ENCODE data around the gene ARF3.

ARF3 gene

DNA sequence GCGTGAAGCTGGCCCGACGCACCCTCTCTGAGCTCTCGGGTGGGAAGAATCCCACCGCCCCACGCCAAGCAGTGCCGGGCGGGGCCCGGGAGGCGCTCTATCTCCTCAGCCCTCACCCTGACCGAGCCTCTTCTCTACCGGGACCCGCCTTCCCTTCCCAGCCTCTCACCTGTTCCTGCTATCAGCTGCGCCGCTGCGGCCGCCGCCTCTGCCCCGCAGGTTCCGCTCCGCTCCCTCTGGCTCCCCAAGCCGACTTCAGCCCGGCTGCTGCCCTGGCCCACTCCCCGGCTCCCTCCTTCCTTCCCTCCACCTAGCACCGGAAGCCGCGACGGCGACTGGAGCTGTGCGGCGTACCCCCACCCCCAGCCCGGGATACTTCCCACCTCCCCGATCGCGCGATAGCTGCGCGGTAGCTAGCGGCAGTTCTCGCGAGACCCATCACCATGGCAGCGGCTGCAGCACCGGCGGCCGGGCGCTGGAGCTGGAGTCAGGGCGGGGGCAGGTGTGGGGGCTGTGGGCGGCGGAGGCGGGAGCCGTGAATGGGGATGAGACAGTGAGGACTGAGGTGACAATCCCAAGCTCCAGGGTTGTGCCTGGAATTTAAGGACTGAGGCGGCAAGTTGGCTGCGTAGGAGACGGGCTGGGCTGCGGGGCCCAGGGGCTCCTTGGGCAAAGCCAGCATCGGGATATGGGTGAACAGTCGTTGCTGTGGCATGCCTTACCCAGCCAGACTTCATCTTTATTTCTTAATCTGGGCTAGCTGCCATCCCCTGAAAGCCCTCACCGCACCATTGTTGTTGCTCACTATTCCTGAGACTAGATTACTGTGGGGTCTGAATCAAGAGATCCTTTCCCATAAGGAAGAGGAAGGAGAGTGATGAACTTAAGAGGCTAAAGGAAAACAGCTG lies at the start of gene ARF3:
Gene ARF3, minus strand, starts transcription at position 347 of the 908 bp plus-strand sequence. CDS start 16,392 bp downstream, outside the sequence.
- peak; percentile 84 to 89 (median 84) for DNase-seq (ENCODE audit: low read depth in 3 of 3)

DNA sequence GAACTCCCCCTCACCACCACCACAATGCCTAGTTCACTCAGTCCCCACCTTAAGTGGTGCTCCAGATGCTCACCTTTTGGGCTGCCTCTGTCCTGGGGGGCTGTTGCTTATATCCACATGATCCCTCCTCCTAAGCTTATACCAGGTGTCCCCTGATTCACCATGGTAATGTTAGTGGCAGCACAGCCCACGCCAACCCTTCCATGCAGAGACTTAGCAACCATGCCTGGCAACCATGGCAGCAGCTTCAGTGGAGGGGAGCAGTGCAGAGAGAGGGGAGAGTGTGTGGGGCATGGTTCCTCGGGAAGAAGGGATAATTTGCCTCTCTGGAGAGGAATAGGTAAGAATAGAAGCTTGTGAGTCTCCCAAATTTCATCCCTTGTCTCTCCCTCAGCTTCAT lies 43.1 kb upstream of the ARF3 start:
- no peak for DNase-seq (ENCODE audit: low read depth in 3 of 3)

DNA sequence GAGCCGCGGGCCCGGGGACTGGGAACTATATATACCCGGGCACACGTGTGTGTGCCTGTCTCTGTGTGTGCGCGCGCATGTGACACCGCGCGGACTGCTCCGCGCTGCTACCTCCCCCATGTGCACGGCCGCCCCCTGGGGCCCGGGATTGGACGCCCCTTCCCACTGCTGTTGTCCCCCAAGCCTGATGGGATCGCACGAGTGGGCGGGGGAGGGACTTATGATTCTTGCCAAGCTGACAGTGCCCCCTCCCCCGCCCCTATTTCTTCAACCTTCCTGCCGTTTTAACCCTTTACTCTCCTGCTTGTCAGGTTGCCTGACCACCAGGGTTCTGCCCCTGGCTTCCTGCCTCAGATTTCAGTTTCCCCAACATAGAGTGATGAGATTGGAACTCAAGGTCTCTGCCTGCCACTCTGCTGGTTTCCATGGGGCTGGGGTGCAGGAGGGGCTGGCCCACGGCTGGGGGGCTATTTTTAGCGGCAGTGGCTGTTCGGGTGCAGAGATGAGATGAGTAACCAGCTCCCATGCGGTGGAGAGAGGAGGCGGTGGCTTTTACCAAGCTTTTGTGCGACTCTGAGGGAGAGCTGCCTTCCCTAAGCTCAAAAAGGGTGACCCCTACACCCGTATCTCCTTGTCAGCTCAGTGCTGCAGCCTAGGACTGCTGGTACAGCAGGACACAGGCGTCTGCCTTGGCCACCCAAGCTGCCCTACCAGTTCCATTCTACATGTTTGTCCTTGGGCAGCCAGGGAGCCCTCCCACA lies 42.3 kb upstream of the ARF3 start, which contains the start of gene DDN:
Gene DDN, minus strand, starts transcription at position 5 of the 761 bp plus-strand sequence. CDS start 88 bp downstream, outside the sequence.
- DNase-seq (ENCODE audit: low read depth in 3 of 3), result no peak

DNA sequence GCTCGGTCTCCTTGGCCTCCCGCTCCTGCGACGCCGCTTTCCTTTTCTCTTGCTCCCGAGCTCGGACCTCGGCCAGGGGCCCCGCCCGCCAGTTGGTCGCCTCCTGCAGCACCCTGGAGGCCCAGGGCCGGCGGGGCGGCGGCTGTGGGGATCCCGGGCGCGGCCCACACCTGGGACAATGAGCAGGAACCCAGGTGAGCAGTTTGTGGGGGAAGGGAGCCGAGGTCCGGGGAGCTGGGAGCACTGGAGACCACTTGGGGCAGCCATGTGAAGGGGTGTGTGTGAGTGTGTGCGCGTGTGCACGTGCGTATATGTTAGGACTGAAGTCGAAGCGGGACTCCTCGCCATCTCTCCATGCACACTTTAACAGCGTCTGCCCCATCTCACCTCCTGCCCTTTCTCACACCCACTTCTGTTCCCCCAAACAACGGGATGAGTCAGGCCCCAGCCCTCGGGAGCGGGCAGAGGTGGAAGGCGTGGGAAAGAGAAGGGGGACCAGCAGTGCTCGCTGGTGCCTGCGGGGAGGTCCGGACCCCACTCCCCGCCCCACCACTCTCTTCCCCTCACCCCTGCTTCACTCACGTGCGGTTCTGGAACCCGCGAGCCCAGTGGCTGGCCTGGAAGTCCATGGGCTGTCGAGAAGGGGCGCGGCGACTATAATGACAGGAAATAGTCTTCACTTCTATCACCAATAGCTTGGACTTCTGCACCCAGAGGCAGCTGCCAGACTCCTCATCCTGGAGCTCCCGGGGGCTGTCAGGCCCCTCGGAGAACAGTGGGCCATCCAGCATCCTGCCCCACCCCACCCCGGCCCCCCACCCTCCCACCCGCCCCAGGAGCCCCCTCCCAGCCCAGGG lies 41.4 kb upstream of the ARF3 start:
- no peak for DNase-seq (ENCODE audit: low read depth in 3 of 3)

DNA sequence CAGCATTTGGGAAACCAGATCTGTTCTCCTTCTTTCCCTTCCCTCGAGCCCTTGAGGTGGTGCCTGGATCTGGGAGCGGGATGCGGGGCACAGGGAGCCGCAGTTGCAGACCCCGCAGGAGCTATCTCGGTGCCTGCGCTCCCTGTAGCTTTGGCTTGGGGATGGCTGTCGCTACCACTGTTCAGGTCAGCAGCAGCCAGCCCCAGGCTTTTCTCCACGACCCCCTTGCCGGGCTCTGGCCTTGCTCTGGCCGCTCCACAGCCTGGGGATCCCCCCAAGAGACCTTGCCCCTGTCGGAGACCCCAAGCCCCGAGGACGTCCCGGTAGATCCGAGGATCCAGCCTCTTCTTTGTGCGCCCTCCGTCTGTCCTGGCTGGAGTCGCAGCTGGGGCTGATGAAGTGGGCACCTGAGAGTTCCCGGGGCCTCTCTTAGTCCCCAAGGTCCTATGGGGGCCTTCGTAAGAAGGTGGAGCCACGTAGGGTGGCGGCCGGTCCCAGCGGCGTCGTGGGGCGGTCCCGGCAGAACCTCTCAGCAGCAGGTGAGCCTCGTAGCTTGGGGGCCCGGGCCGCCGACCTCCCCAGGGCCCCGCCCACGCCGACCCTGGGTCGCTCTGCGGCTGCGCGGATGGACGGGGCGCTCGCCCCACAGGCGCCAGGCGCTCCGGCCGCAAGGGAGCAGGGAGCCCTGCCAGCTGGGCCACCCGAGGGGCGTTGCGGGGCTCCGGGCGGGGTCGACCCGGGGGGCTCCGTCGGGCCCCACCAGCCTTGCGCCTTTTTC lies 40.6 kb upstream of the ARF3 start:
- no peak for DNase-seq (ENCODE audit: low read depth in 3 of 3)

DNA sequence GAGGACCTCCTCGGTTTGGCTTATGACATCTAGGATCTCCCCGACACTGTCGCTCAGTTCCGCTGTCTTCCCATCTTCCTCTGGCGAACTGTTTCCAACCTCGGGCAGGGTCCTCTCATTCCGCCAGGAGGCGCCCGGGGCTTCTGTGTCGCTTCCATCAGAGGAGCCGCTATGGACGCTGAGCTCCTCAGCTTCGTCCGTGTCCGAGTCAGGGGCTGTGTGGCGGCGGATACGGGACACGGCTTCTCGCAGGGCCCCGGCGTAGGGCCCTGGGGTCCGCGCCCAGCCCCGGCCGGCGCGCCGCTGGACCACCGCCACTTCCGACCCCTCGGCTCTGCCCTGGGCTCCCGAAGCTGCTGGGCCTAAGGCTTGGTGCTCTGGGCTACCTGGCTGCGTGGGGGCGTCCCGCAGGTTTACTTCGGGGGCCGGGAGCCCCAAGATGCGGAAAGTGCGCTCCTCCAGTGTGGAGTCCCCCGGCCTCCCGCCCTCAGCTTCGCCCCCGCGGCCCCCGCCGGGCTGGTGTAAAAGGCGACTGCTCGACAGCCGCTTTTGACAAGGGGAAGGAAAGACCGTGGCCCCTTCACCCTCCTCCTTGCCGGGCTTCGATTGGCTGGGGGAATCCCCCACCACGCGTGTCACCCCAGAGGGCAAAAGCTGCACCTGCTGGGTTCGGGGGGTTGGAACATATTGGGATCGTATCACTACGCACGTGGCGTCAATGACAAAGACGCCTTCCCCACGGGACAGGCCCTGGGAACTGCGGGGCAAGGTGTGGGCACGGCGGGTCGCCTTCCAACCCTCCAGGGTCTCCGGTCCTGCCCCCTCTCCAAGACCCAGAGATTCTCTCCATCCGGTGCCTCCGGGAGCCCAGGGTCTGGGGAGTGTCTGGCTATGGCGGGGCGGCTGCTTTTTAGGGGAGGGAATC lies 39.8 kb upstream of the ARF3 start:
- peak in 1 of 3 experiments; percentile 43 for DNase-seq (ENCODE audit: low read depth in 3 of 3)

DNA sequence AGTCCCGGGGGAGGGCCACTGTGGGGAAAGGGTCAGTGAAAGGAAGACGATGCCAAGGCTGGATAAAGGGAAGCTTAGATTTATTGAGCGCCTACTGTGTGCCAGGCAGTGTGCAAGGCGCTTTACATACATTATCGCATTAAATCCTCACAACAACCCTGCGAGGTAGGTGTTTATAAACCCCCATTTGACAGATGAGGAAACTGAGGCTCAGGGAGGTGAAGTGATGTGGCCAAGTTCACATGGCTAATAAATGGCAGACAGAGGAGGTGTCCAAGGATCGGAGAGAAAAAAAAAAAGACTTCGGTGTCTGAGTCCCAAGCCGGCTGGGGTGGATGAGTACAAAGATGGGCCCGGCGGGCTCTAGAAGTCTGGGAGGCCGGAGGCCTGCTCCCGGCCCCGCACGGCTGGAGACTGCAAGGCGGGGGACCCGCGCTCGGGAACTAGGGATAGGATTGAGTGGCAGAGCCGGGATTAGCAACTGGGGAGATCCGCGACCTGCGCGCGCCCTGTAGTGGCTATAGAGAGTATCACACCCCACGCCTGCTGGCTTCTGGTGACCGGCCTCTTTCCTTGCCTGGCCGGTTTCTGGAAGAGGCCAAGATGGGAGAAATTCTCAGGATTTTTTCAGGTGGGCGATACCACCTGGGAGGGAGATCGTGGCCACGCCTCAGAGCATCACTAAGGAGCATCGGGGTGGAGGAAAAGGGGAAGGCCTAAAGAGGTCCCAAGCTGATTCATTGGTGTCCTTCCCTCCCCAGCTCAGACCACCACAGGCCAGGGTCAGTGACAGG lies 38.0 kb upstream of the ARF3 start:
- no peak for DNase-seq (ENCODE audit: low read depth in 3 of 3)

DNA sequence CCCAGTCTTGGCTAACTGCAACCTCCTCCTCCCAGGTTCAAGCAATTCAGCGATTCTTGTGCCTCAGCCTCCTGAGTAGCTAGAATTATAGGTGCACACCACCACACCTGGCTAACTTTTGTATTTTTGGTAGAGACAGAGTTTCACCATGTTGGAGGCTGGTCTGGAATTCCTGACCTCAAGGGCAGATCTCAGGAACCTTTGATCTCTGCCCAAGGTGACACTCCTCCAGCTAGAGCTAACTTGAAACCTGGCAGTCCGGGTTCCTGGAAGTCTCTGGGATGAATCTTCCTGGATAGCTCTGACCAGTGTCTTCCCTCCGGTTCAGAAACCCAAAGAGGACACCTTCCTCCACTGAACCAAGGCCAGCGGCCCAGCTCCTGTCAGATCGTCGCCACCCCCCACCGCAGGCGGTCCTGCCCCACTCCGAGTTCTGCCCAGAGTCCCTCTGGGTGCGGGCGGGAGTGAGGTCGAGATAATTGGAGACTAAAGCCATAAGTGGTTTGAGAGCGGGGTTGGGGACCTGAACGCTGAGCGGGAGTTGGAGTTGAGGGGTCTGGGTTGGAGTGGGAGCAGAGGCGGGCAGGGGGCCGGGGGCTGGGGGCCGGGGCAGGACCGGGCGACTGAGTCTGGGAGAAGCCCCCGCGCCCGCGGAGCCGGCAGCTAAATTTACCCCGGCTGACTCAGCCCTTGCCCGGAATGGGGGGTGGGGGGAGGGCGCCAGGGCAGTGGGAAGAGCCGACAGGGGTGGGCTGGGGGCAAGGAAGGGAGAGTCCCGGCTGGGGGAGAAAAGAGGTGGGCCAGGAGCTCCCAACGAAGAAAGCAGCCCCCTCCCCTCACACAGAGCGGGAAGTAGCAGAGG lies 37.2 kb upstream of the ARF3 start:
- no peak for DNase-seq (ENCODE audit: low read depth in 3 of 3)

DNA sequence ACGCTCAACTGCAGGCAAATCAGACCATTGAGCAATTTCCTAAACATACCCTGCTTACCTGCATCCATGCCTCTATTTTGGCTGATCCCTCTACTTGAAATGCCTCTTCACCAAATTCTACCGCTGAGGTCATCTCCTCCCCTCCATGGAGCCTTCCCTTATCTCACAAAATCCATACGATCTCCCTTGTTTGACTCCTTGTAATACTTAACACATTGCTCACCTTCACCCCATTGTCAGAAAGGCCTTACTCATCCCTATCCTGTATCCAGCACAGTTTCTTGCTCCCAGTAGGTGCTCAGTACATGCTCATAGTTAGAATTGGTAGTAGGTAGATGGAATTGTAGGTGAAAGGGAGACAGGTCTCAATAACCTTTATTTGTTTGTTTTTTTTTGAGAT lies 36.5 kb upstream of the ARF3 start:
- DNase-seq (ENCODE audit: low read depth in 3 of 3), result no peak

DNA sequence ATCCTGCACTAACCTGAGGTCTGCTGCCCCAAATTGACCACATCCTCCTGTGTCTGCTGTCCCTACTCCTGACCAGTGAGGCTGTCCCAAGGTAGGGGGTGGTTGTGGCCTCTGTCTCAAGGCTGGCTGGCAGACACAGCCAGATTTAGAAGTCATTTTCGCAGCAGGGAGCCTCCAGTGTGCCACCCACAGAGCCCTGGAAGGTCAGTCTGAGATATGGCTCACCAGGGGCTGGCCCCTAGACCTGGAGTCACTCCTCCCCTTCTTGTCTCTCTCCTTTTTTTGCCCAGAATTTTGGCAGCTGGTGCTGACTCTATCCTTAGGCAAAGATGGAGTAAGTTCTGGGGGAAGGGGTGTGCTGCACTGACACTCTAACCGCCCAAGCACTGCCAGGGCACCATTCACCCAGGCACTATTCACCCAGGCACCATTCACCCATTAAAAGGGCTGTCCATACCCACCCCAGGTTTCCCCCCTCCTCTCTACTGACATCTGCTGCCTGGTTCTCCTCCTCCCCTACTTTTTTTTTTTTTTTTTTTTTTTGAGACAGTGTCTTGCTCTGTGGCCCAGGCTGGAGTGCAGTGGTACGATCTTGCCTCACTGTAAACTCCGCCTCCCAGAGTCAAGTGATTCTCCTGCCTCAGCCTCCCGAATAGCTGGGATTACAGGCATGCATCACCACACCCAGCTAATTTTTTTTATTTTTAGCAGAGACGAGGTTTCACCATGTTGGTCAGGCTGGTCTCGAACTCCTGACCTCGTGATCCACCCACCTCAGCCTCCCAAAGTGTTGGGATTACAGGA lies 34.2 kb upstream of the ARF3 start:
- no peak for DNase-seq (ENCODE audit: low read depth in 3 of 3)

DNA sequence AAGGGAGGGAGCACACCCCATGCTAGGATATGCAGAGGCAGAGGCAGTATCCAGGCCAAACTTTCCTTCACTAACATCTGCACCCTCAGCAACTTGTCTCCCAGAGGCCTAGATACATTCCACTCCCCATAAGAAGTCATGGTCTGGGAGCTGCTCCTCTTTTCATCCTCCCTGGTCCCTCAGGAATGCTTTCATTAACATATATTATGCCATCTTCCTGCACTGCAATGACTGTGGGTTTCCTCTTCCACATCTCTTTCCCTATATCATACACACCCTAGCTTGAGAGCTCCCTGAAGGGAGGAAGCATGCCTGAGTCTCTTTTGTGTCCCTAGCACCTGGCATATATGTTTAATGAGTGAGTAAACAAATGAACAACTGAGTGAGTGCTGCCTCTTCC lies 33.3 kb upstream of the ARF3 start:
- DNase-seq (ENCODE audit: low read depth in 3 of 3), result no peak

DNA sequence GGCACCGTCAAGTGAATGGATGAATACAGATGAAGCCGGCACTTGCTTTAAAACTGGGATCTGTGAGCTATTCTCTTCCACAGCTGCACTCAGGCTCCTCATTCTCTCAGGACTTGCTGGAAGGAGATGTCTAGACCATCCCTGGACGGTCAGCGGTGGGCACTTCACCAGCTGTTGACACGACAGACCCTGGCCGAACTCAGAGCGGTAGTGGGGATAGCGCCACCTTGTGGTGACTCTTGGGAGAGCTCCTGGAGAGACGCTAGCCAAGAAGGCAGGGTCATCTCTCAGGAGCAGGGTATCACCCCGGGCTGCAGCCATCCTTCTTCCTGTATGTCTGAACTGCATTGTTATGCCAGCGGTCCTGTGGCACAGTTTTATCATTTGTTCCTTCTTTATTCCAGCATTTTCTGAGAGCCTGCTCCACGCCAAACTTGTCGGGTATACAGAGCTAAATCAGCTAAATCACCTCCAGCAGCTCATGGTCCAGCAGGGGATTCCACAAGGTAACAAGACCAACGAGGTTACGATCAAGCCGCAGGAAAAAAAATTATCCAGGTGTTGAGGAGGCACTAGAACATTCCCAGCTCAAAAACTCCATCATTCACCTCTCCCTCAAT lies 30.9 kb upstream of the ARF3 start:
- peak in 2 of 3 experiments; percentile 46 to 52 for DNase-seq (ENCODE audit: low read depth in 3 of 3)

DNA sequence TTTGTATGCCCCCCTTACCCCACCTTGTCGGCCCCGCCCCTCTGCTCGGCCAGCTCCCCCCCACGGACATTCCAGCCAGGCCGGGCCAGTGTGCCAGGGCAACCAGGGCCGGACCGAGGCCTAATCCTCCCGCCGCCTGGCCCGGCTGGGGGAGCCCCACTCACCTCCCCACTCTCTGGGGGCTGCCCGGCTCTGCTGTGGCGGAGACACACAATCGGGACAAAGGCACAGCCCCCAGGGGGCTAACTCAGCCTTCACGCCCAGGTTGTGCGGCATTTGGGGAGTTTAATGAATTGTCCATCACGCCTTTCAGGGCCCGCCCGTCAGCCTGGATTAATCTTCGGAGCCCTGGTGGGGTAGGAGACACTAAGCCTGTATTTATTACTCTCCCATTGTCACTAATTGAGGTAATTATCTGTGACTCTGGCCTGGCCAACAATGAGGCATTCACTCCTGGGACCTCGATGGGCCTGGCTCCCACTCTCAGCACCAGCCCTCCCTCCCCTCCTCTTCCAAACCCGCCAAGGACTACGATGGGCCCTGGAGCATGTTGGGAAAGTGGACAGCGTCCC lies 29.5 kb upstream of the ARF3 start:
- no peak for DNase-seq (ENCODE audit: low read depth in 3 of 3)

DNA sequence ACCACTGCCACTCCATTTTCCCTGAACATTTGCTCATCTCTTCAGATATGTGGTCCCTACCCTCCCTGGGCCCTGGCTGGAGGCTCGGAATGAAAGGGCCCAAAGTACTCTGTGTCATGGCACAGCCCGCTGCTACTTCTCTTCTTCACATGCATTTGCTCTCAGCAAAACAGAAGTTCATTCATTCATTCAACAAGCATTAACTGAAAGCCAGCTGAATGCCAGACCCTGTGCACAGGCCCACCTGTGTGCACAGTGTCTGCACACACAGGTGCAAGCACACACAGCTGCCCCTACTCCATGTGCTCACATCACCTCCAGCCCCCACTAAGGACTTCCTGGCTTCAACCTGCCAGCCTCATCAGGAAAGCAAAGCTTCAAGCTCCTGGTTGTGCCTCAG lies 28.6 kb upstream of the ARF3 start:
- DNase-seq (ENCODE audit: low read depth in 3 of 3), result no peak

DNA sequence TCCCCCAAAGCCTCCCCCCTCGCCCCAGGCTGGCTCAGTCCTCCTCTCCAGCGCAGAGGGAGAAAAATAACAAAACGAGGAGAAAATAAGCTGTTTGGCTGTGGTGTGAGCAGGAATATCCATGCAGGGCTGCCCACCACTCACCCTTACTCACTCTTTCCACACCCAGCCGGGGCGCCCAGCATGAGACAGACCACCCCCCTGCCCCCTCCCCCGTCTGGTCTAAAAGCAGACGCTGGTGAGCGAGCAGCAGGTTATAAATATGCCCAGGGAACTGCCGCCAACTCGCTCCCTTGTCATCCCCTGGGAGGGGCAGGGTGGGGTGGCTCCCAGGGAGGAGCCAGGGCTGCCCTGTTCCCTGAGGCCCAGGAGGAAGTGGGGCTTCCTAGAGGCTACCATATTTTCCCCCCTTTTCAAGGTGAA lies 28.2 kb upstream of the ARF3 start:
- no peak for DNase-seq (ENCODE audit: low read depth in 3 of 3)

DNA sequence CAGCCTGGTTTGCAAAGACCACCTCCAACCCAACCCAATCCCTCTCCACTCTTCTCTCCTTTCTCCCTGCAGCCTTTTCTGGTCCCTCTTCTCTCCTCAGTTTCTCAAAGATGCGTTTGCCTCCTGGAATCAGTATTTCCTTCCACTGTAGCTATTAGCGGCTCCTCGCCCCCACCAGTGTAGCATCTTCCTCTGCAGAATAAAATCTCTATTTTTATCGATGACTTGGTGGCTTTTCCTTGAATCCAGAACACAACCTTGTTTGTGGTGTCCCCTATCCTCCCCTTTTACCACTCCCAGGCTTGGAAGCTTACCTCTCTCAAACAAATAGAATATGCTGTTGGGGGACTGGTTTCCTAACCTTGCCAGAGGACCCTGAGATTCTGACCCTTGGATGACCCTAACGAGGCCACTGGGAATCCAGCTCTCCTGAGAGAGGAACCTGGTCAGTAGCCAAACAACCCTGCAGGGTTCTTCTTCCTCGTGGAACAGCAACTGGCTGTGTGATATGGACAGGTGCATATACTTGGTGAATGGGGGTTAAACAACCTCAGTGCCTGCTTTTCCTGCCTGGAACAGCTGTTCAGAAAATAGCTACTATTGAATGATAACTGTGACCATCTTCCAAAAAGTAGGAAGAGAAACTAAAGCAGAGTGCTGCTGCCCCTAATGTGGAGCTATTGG lies 25.3 kb upstream of the ARF3 start:
- DNase-seq (ENCODE audit: low read depth in 3 of 3), result no peak
